Cortex of kidney (tissue), 1 donor: ENCODE results near the gene ZMIZ2.
"Not testable (repeated sequence)": the region's sequence is repeated elsewhere in the genome, so short reads cannot be mapped to it uniquely, and the experiment has no call there.

ENCODE experiments used
- DNase-seq: peaks from one replicate; lab custom pipeline; 2025; lab: John Stamatoyannopoulos, UW

The ZMIZ2 gene

GRCh38 chr7:44727158-44727936 lies 21.3 kb upstream of the ZMIZ2 start:
- DNase-seq: no peak

DNA sequence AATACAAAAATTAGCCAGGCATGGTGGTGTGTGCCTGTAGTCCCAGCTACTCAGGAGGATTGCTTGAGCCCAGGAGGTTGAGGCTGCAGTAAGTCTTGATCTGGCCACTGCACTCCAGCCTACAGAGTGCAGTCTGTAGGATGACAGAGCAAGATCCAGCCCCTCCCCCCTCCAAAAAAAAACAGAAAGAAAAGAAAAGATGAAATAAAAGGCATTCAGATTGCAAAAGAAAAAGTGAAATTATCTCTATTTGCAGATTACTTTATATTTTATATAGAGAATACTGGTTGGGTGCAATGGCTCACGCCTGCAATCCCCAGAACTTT lies 20.7 kb upstream of the ZMIZ2 start:
- DNase-seq: no peak

- no peak for DNase-seq
Observed at GRCh38 chr7:44729949-44730590, 18.6 kb upstream of the ZMIZ2 start.

- not testable (repeated sequence) for DNase-seq
Observed at GRCh38 chr7:44732971-44733370, 15.7 kb upstream of the ZMIZ2 start.

GRCh38 chr7:44733708-44734481 lies 14.8 kb upstream of the ZMIZ2 start:
- DNase-seq: no peak

- no peak for DNase-seq
Observed at GRCh38 chr7:44735403-44736165, 13.1 kb upstream of the ZMIZ2 start.

- DNase-seq: no peak
Observed at GRCh38 chr7:44736896-44737295, 11.8 kb upstream of the ZMIZ2 start.

- DNase-seq: no peak
Observed at GRCh38 chr7:44738051-44738723, 10.5 kb upstream of the ZMIZ2 start.

GRCh38 chr7:44738876-44739665 lies 9.6 kb upstream of the ZMIZ2 start:
- no peak for DNase-seq

DNA sequence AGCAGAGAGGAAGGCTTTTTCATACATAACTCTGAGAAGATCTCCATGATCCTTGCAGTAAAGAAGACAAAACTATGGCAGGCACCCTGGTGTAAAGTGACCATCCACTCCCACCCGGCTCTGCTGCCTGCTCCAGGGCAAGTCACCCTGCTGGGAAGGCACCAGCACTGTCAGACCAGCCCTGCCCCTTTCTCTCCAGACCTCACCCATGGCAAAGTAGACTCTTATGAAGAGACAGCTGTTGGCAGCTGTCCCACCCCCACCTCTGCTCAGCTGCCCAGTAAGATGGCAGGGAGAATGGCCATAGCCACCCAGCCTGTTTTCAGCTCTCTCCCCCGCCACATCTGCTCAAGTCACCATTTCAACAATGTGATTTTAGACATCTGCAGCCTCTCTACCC lies 8.6 kb upstream of the ZMIZ2 start:
- no peak for DNase-seq

DNA sequence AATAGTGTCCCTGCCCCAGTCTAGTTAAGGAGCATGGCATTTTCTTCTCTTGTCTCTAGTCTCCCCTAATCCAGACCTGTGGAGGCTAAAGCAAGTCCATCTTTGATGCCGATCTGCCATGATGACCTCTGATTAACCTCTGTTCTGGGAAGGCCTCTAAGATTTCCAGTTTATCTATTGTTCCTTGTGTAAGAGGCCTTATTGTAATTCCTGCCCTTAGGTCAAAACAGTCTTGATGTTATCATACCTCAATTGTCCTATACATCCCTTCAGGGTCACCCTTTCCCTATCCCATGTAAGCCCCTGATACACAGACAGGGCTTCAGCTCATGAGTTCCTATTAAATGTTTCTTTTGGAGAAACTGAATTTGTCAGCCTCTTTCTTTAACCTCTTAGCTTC lies 4.9 kb upstream of the ZMIZ2 start:
- no peak for DNase-seq

DNA sequence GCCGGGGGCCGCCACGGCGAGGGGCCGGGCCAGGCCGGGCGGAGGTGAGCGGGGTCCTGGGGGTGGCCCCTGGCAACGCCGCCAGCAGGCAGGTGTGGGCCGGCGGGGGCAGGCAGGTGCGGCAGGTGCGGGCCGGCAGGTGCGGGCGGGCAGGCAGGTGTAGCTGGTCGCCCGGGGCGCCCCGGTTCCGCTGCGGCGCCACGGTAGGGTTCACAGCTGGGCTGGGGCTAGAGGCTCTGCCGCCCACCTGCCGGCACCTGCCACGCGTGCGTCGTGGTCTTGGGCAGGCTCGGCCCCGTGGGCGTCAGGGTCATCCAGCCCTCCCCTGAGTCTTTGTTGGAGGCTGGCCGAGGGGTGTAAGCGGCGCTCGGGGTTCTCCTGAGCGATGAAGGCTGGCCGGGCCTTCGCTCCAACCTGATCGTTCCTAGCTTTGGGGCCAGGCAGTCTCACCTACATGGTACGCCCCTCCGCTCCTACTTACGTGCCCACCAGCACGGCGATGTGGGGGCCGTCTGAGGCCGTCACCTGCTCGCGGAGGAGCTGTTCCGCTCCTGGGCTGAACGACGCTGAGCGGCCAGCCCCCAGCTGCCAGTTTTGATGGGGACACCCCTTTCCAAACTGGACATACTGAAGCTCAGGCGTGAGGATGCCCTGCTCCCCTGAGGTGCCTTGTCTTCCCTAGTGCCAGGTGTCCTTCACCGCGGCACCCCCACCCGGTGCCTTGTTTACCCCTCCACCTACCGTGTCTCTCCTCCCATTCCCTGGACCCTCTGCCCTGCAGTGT lies 493 bp downstream of the ZMIZ2 start:
- DNase-seq: no peak

GRCh38 chr7:44749992-44750391 lies 1.3 kb downstream of the ZMIZ2 start:
- no peak for DNase-seq

GRCh38 chr7:44750424-44750823 lies 1.8 kb downstream of the ZMIZ2 start:
- DNase-seq: no peak

- no peak for DNase-seq
Observed at GRCh38 chr7:44750921-44751571, 2.4 kb downstream of the ZMIZ2 start.

DNA sequence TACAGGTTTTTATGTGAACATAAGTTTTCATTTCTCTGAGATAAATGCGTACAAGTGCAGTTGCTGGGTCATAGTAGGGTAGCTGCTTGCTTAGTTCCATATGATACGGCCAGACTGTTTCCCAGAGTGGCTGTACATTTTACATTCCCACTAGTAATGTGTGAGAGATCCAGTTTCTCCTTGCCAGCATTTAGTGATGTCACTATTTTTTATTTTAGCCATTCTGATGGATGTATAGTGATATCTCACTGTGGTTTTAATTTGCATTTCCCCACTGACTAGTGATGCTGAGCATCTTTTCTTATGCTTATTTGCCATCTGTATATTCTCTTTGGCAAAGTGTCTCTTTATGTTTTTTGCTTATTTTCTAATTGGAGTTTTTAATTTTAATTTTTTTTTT lies 4.2 kb downstream of the ZMIZ2 start:
- DNase-seq: no peak

GRCh38 chr7:44754802-44755697 lies 6.4 kb downstream of the ZMIZ2 start:
- DNase-seq: no peak
